GM11168 (cell line): ENCODE data around the gene ZMYM5.
"Not testable (repeated sequence)": the region's sequence is repeated elsewhere in the genome, so short reads cannot be mapped to it uniquely, and the experiment has no call there.

Experiments used
- in situ Hi-C: fragments of 300-500 bp; cut with MboI; formaldehyde crosslinking; loops from one replicate; pipeline ENCODE4 v1.12.0; 2022; ENCODE audit warnings: low sequenced_read_pairs; ENCODE audit not compliant: unreplicated experiment

ZMYM5 gene

GRCh38 chr13:19863323-19864023 lies at the start of gene ZMYM5:
Gene ZMYM5 (minus strand): TSS chr13:19863649. CDS start chr13:19852180, 11,469 bp downstream.
- in situ Hi-C loops = no loop called here

- in situ Hi-C loops = no loop called here
These were observed 47.1 kb upstream of the ZMYM5 start for GRCh38 chr13:19910336-19911072.

GRCh38 chr13:19908350-19908986 lies 45.0 kb upstream of the ZMYM5 start:
- in situ Hi-C loops = no loop called here

GRCh38 chr13:19905487-19906195 lies 42.2 kb upstream of the ZMYM5 start:
- in situ Hi-C loops = not testable (repeated sequence)

GRCh38 chr13:19890030-19890429 lies 26.6 kb upstream of the ZMYM5 start:
- in situ Hi-C loops = no loop called here

GRCh38 chr13:19888799-19889198 lies 25.4 kb upstream of the ZMYM5 start:
- in situ Hi-C loops = no loop called here

- in situ Hi-C loops = no loop called here
These were observed 18.8 kb upstream of the ZMYM5 start for GRCh38 chr13:19882231-19882630.

- in situ Hi-C loops = no loop called here
These were observed 18.2 kb upstream of the ZMYM5 start for GRCh38 chr13:19881641-19882040.

- in situ Hi-C loops = no loop called here
These were observed 1.4 kb upstream of the ZMYM5 start for GRCh38 chr13:19864746-19865309.

GRCh38 chr13:19864024-19864745 lies 736 bp upstream of the ZMYM5 start:
- in situ Hi-C loops = no loop called here

GRCh38 chr13:19862481-19863313 lies 752 bp downstream of the ZMYM5 start:
- in situ Hi-C loops = no loop called here

- in situ Hi-C loops = no loop called here
These were observed 1.7 kb downstream of the ZMYM5 start for GRCh38 chr13:19861762-19862161.

- in situ Hi-C loops = no loop called here
These were observed 2.4 kb downstream of the ZMYM5 start for GRCh38 chr13:19860884-19861655.

- in situ Hi-C loops = not testable (repeated sequence)
These were observed 5.8 kb downstream of the ZMYM5 start for GRCh38 chr13:19857637-19858036.

GRCh38 chr13:19852766-19853165 lies 10.7 kb downstream of the ZMYM5 start:
- in situ Hi-C loops = no loop called here

- in situ Hi-C loops = no loop called here
These were observed 17.7 kb downstream of the ZMYM5 start for GRCh38 chr13:19845758-19846157.

- in situ Hi-C loops = no loop called here
These were observed 24.6 kb downstream of the ZMYM5 start for GRCh38 chr13:19838865-19839275.

- in situ Hi-C loops = no loop called here
These were observed 27.0 kb downstream of the ZMYM5 start for GRCh38 chr13:19836472-19836871.
